Upper lobe of right lung (tissue), 1 donor: ENCODE measurements around the gene NAA35. TPM values are rescaled to one million over a fixed set of nuclear protein-coding genes. Genes with fewer than 3 reads are reported as not detected.
A peak's percentile ranks its signal among the peaks of the same experiment; 100 is the strongest.

Experiments
- ATAC-seq: fragments of 200-7000 bp; cut with Tn5 transposase; one replicate; pipeline ENCODE4 v1.9.1; 2020; ENCODE audit warnings: mild to moderate bottlenecking, moderate library complexity
- DNase-seq: peaks from one replicate; pipeline ENCODE4 v3.0.0-alpha.2; 2020
- H3K27ac ChIP-seq: fragments of 200-600 bp; one replicate; pipeline ENCODE4 v1.8.0; 2022
- H3K27me3 ChIP-seq: fragments of 200-600 bp; one replicate; pipeline ENCODE4 v1.8.0; 2022; ENCODE audit warnings: mild to moderate bottlenecking
- H3K36me3 ChIP-seq: fragments of 200-600 bp; one replicate; pipeline ENCODE4 v1.8.0; 2022
- H3K4me1 ChIP-seq: fragments of 200-600 bp; one replicate; pipeline ENCODE4 v1.8.0; 2022
- H3K4me3 ChIP-seq: fragments of 200-600 bp; one replicate; pipeline ENCODE4 v1.8.0; 2022; ENCODE audit warnings: mild to moderate bottlenecking
- H3K9me3 ChIP-seq: fragments of 200-600 bp; one replicate; pipeline ENCODE4 v1.8.0; 2022
- intact Hi-C: fragments of 100-400 bp; cut with DNase I; formaldehyde crosslinking; loops from one replicate; pipeline ENCODE4 v1.11.0; 2022
- total RNA-seq: library from RNA; stranded (reverse); fragmentation: NEBNext Ultra II Directional; extraction: Animal tissue kit (Norgen Biotek cat#: 25700); gene quantifications from one replicate; pipeline ENCODE4 v1.2.1, GENCODE V29; 2021
- TF ChIP-seq, protein P1 (sequence below): fragments of 200-600 bp; IDR thresholded peaks from one replicate; pipeline ENCODE4 v1.8.0; 2022; ENCODE audit warnings: antibody characterized with exemption
- donor health status: DM: no; HTN: yes; CAD: no; lungs with severe emphysema.

Gene NAA35
- total RNA-seq, 1 donor from 2014 or later, result 20.3 TPM

DNA sequence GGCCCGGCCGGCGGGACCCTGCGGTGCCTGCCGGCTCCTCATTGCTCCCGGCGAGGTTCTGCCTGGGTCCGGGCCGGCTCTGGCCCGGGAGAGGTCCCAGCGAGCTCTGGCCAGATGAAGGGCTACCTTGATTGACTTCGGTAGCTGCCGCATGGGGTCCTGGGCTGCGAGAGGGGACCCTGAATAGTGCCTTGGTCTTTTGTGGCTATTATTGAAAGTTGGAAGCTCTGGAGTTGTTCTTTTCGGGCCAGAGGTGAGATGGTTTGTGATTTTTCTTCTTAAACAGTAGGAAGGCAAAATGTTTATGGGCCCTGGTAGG, 635 bp downstream of the NAA35 start:
- no peaks in the 10 kb centered on the region for H3K27me3 ChIP-seq
- H3K27ac ChIP-seq, result peak overlapping the region; percentile 92
- peaks cover 11% of the 10 kb centered on the region for H3K36me3 ChIP-seq
- TF ChIP-seq, protein P1, sequence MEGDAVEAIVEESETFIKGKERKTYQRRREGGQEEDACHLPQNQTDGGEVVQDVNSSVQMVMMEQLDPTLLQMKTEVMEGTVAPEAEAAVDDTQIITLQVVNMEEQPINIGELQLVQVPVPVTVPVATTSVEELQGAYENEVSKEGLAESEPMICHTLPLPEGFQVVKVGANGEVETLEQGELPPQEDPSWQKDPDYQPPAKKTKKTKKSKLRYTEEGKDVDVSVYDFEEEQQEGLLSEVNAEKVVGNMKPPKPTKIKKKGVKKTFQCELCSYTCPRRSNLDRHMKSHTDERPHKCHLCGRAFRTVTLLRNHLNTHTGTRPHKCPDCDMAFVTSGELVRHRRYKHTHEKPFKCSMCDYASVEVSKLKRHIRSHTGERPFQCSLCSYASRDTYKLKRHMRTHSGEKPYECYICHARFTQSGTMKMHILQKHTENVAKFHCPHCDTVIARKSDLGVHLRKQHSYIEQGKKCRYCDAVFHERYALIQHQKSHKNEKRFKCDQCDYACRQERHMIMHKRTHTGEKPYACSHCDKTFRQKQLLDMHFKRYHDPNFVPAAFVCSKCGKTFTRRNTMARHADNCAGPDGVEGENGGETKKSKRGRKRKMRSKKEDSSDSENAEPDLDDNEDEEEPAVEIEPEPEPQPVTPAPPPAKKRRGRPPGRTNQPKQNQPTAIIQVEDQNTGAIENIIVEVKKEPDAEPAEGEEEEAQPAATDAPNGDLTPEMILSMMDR, result no peak
- intact Hi-C loops, result no loop called here
- ATAC-seq, result no peak
- peak overlapping the region; percentile 83 for H3K4me3 ChIP-seq
- no peaks in the 10 kb centered on the region for H3K9me3 ChIP-seq
- no peak for DNase-seq
- H3K4me1 ChIP-seq, result peaks cover 19% of the 10 kb centered on the region

- Histone ChIP-seq H3K27ac (peak overlapping the region; percentile 92), H3K36me3 (peaks cover 18% of the 10 kb centered on the region), H3K27me3 (no peaks in the 10 kb centered on the region), H3K4me1 (peaks cover 19% of the 10 kb centered on the region), H3K9me3 (no peaks in the 10 kb centered on the region), H3K4me3 (peak overlapping the region; percentile 83)
- intact Hi-C loops, result no loop called here
- ATAC-seq, result no peak
- TF ChIP-seq, protein P1, result no peak
- no peak for DNase-seq
Measured at GRCh38 chr9:85941966-85942912, 1.3 kb downstream of the NAA35 start.

DNA sequence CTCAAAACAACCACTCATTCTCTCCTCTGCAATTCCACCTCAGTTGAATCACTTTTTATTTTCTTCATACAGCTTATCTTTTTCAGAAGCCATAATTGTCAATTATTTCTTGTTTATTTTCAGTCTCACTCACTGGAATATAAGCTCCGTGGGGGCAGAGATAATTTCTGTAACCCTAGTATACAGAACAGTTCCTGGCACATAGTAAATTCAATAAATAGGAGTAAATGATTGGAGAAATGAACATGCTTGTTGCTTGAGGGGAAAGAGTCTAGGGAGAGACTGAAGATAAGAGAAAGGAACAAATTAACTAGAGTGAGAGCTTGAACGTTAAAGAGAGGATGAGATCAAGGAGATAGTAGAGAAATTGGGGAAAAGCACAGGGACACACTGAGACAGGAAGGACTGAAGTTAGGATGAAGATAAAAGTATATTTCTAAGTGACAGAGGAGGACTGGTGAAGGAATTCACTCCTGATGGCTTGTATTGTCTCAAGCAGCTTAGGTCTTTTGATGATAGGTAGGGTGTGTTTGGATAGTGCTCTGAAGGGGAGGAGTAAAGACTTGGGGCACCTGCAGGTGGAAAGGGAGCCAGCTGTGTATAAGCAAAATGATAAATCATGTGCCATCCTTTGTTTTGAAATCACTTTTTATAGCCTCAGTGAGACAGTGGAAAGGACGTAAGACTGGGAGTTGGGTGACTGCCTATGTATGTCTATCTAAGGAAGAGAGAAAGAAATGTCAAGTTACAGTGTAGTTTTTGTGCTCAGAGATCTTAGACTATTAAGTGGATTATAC, 2.2 kb downstream of the NAA35 start:
- TF ChIP-seq, protein P1, result no peak
- Histone ChIP-seq H3K4me1 (peaks cover 19% of the 10 kb centered on the region), H3K4me3 (no peak overlapping the region), H3K36me3 (peaks cover 26% of the 10 kb centered on the region), H3K27ac (no peak overlapping the region), H3K9me3 (no peaks in the 10 kb centered on the region), H3K27me3 (no peaks in the 10 kb centered on the region)
- DNase-seq (no peak), ATAC-seq (no peak)
- intact Hi-C loops, result no loop called here

GRCh38 chr9:85943757-85944430, 2.9 kb downstream of the NAA35 start:
- H3K27me3 ChIP-seq, result no peaks in the 10 kb centered on the region
- TF ChIP-seq, protein P1, result no peak
- ATAC-seq (no peak), DNase-seq (no peak)
- H3K36me3 ChIP-seq, result peaks cover 26% of the 10 kb centered on the region
- peaks cover 19% of the 10 kb centered on the region for H3K4me1 ChIP-seq
- intact Hi-C loops, result no loop called here
- no peaks in the 10 kb centered on the region for H3K9me3 ChIP-seq
- H3K4me3 ChIP-seq, result no peak overlapping the region
- H3K27ac ChIP-seq, result no peak overlapping the region

DNA sequence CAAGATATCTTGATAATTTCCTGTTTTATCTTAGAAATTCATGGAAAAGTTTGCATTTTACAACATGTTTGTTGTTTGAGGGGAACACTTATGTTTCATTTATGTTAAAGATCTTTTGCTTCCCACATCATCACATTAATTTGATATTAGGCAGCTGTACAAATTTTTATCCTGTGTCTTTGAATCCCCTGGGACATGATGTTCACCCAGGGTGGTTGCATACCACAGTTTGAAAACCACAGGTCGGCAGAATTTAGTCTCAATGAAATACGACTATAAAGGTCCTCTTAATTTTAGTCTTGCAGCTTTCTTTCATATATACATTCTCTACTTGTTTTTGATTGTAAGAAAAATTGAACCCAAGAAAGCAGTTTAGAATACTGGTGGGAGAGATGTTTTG, 3.7 kb downstream of the NAA35 start:
- TF ChIP-seq, protein P1, result no peak
- no peaks in the 10 kb centered on the region for H3K9me3 ChIP-seq
- H3K27me3 ChIP-seq, result no peaks in the 10 kb centered on the region
- no peak overlapping the region for H3K27ac ChIP-seq
- DNase-seq (no peak), ATAC-seq (no peak)
- H3K4me3 ChIP-seq, result no peak overlapping the region
- intact Hi-C loops, result no loop called here
- peaks cover 23% of the 10 kb centered on the region for H3K4me1 ChIP-seq
- peaks cover 26% of the 10 kb centered on the region for H3K36me3 ChIP-seq
